Coronary artery (tissue), 2 donors: ENCODE measurements around the gene CFAP221.

ENCODE experiments used
- DNase-seq: peaks from one replicate; pipeline ENCODE4 v3.0.0-alpha.2; 2017; ENCODE audit warnings: low spot score
- H3K27ac ChIP-seq, 2 donors: fragments of 200-600 bp; sonication (generic); one replicate each; pipeline ENCODE4 v1.5.1; 2016 to 2019
- H3K4me3 ChIP-seq: fragments of 200-600 bp; sonication (generic); 2 replicates; pipeline ENCODE4 v1.5.1; 2016; ENCODE audit warnings: mild to moderate bottlenecking, moderate library complexity
- CTCF ChIP-seq: fragments of 200-600 bp; sonication (generic); IDR thresholded peaks from one replicate; pipeline ENCODE4 v1.5.1; 2019; ENCODE audit warnings: antibody characterized with exemption

Gene CFAP221

GRCh38 chr2:119671016-119671415 lies 126.8 kb downstream of the CFAP221 start:
- DNase-seq = peak; percentile 22
- H3K4me3 ChIP-seq = no peak overlapping the region
- H3K27ac ChIP-seq = no peak overlapping the region
- no peak for TF ChIP-seq CTCF

GRCh38 chr2:119671752-119672151 lies 127.5 kb downstream of the CFAP221 start:
- no peak for DNase-seq
- no peak for TF ChIP-seq CTCF
- Histone ChIP-seq H3K4me3 (no peak overlapping the region), H3K27ac (no peak overlapping the region)

- no peak for TF ChIP-seq CTCF
- Histone ChIP-seq H3K27ac (no peak overlapping the region), H3K4me3 (no peak overlapping the region)
- peak; percentile 56 for DNase-seq
These were observed 128.1 kb downstream of the CFAP221 start for GRCh38 chr2:119672161-119672862.

- no peak for TF ChIP-seq CTCF
- no peak overlapping the region for H3K27ac ChIP-seq
- H3K4me3 ChIP-seq = no peak overlapping the region
- peak; percentile 50 for DNase-seq
These were observed 129.5 kb downstream of the CFAP221 start for GRCh38 chr2:119673796-119674195.

- no peak overlapping the region for H3K4me3 ChIP-seq
- H3K27ac ChIP-seq = peak overlapping the region; percentile 33 to 43
- DNase-seq = peak; percentile 69
- no peak for TF ChIP-seq CTCF
These were observed 130.7 kb downstream of the CFAP221 start for GRCh38 chr2:119674711-119675500.

- H3K4me3 ChIP-seq = peak overlapping the region; percentile 76
- DNase-seq = peak; percentile 54
- no peak overlapping the region for H3K27ac ChIP-seq
- no peak for TF ChIP-seq CTCF
These were observed 133.9 kb downstream of the CFAP221 start for GRCh38 chr2:119678021-119678656.
